Activated T-helper 2 cell treated with anti-CD3 and anti-CD28 coated beads, Interferon-gamma antibody, Interleukin-2, Interleukin-4, amounts not matched to agents 10 μg/mL and 5 μg/mL and 100 μg/mL, durations not matched to agents 14 hours and 24 hours and 36 hours (primary cell): ENCODE results near the gene NKD2. TPM values are rescaled to one million over a fixed set of nuclear protein-coding genes. Genes with fewer than 3 reads are reported as not detected.

Experiments
- DNase-seq: peaks from one replicate; pipeline ENCODE4 v3.0.0; 2021; ENCODE audit warnings: low spot score
- H3K27ac Mint-ChIP-seq: one replicate; pipeline ENCODE4 v1.8.0; 2021; ENCODE audit warnings: mixed read lengths
- H3K27me3 Mint-ChIP-seq: one replicate; pipeline ENCODE4 v1.8.0; 2021; ENCODE audit warnings: low read depth, mixed read lengths
- H3K36me3 Mint-ChIP-seq: one replicate; pipeline ENCODE4 v1.8.0; 2021; ENCODE audit warnings: low read depth, mixed read lengths
- H3K4me1 Mint-ChIP-seq: one replicate; pipeline ENCODE4 v1.8.0; 2021; ENCODE audit warnings: low read depth, mixed read lengths
- H3K4me3 Mint-ChIP-seq: one replicate; pipeline ENCODE4 v1.8.0; 2021; ENCODE audit warnings: low read depth, mild to moderate bottlenecking, moderate library complexity, mixed read lengths
- H3K9me3 Mint-ChIP-seq: one replicate; pipeline ENCODE4 v1.8.0; 2021; ENCODE audit warnings: mixed read lengths
- intact Hi-C: fragments of 100-400 bp; cut with micrococcal nuclease; formaldehyde crosslinking; loops from one replicate; pipeline ENCODE4 v1.15.1; 2023
- total RNA-seq: library from RNA; stranded (reverse); gene quantifications from 2 replicates; pipeline ENCODE4 v1.2.3, GENCODE V29; 2022

Gene NKD2
- total RNA-seq, 1 donor from 2014 or later: 14.4 TPM

GRCh38 chr5:982377-983237 is 26.0 kb upstream of the NKD2 start:
- Mint-ChIP-seq H3K27me3 (peaks cover 7% of the 10 kb centered on the region), H3K27ac (no peak overlapping the region), H3K4me3 (no peak overlapping the region), H3K36me3 (peaks cover 39% of the 10 kb centered on the region), H3K9me3 (peaks cover 18% of the 10 kb centered on the region), H3K4me1 (peaks cover 39% of the 10 kb centered on the region)
- intact Hi-C loops: no loop called here
- no peak for DNase-seq

GRCh38 chr5:983238-983524 is 25.4 kb upstream of the NKD2 start:
- peaks cover 9% of the 10 kb centered on the region for H3K27me3 Mint-ChIP-seq
- peaks cover 18% of the 10 kb centered on the region for H3K9me3 Mint-ChIP-seq
- no peak for DNase-seq
- intact Hi-C loops: no loop called here
- peaks cover 44% of the 10 kb centered on the region for H3K36me3 Mint-ChIP-seq
- peaks cover 39% of the 10 kb centered on the region for H3K4me1 Mint-ChIP-seq
- H3K4me3 Mint-ChIP-seq: no peak overlapping the region
- peak overlapping the region; percentile 9 for H3K27ac Mint-ChIP-seq

- intact Hi-C loops: no loop called here
- H3K27ac Mint-ChIP-seq: peak overlapping the region; percentile 9
- DNase-seq: no peak
- H3K4me3 Mint-ChIP-seq: peak overlapping the region; percentile 13
- peaks cover 9% of the 10 kb centered on the region for H3K27me3 Mint-ChIP-seq
- peaks cover 48% of the 10 kb centered on the region for H3K36me3 Mint-ChIP-seq
- H3K4me1 Mint-ChIP-seq: peaks cover 37% of the 10 kb centered on the region
- peaks cover 18% of the 10 kb centered on the region for H3K9me3 Mint-ChIP-seq
Measured at GRCh38 chr5:983568-983967, 25.0 kb upstream of the NKD2 start.

- Mint-ChIP-seq H3K9me3 (peaks cover 18% of the 10 kb centered on the region), H3K27ac (no peak overlapping the region), H3K4me3 (no peak overlapping the region), H3K27me3 (peaks cover 9% of the 10 kb centered on the region), H3K36me3 (peaks cover 53% of the 10 kb centered on the region), H3K4me1 (peaks cover 28% of the 10 kb centered on the region)
- intact Hi-C loops: no loop called here
- DNase-seq: no peak
Measured at GRCh38 chr5:984774-985173, 23.8 kb upstream of the NKD2 start.

GRCh38 chr5:987761-988160 is 20.8 kb upstream of the NKD2 start:
- Mint-ChIP-seq H3K4me3 (no peak overlapping the region), H3K36me3 (peaks cover 66% of the 10 kb centered on the region), H3K9me3 (peaks cover 18% of the 10 kb centered on the region), H3K4me1 (peaks cover 22% of the 10 kb centered on the region), H3K27ac (no peak overlapping the region), H3K27me3 (peaks cover 13% of the 10 kb centered on the region)
- intact Hi-C loops: no loop called here
- DNase-seq: no peak

- Mint-ChIP-seq H3K27ac (no peak overlapping the region), H3K36me3 (peaks cover 66% of the 10 kb centered on the region), H3K27me3 (peaks cover 13% of the 10 kb centered on the region), H3K4me1 (peaks cover 22% of the 10 kb centered on the region), H3K4me3 (no peak overlapping the region), H3K9me3 (peaks cover 18% of the 10 kb centered on the region)
- DNase-seq: no peak
- intact Hi-C loops: no loop called here
Measured at GRCh38 chr5:988322-988721, 20.3 kb upstream of the NKD2 start.

- no peak overlapping the region for H3K27ac Mint-ChIP-seq
- DNase-seq: no peak
- H3K9me3 Mint-ChIP-seq: peaks cover 9% of the 10 kb centered on the region
- no peak overlapping the region for H3K4me3 Mint-ChIP-seq
- H3K36me3 Mint-ChIP-seq: peaks cover 50% of the 10 kb centered on the region
- peaks cover 9% of the 10 kb centered on the region for H3K27me3 Mint-ChIP-seq
- intact Hi-C loops: no loop called here
- peaks cover 10% of the 10 kb centered on the region for H3K4me1 Mint-ChIP-seq
Measured at GRCh38 chr5:989961-990530, 18.6 kb upstream of the NKD2 start.

- H3K27ac Mint-ChIP-seq: no peak overlapping the region
- H3K27me3 Mint-ChIP-seq: peaks cover 9% of the 10 kb centered on the region
- H3K4me1 Mint-ChIP-seq: peaks cover 23% of the 10 kb centered on the region
- H3K9me3 Mint-ChIP-seq: peaks cover 5% of the 10 kb centered on the region
- no peak for DNase-seq
- peaks cover 37% of the 10 kb centered on the region for H3K36me3 Mint-ChIP-seq
- intact Hi-C loops: no loop called here
- H3K4me3 Mint-ChIP-seq: no peak overlapping the region
Measured at GRCh38 chr5:991472-992267, 16.9 kb upstream of the NKD2 start.

- intact Hi-C loops: no loop called here
- Mint-ChIP-seq H3K9me3 (no peaks in the 10 kb centered on the region), H3K27me3 (peaks cover 6% of the 10 kb centered on the region), H3K36me3 (peaks cover 16% of the 10 kb centered on the region), H3K4me3 (no peak overlapping the region), H3K4me1 (peaks cover 30% of the 10 kb centered on the region), H3K27ac (no peak overlapping the region)
- DNase-seq: no peak
Measured at GRCh38 chr5:994272-994607, 14.4 kb upstream of the NKD2 start.

- Mint-ChIP-seq H3K27ac (no peak overlapping the region), H3K4me3 (no peak overlapping the region), H3K27me3 (peaks cover 5% of the 10 kb centered on the region), H3K9me3 (no peaks in the 10 kb centered on the region), H3K4me1 (peaks cover 29% of the 10 kb centered on the region), H3K36me3 (peaks cover 13% of the 10 kb centered on the region)
- intact Hi-C loops: no loop called here
- DNase-seq: no peak
Measured at GRCh38 chr5:994821-995220, 13.8 kb upstream of the NKD2 start.

GRCh38 chr5:995318-995717 is 13.3 kb upstream of the NKD2 start:
- intact Hi-C loops: no loop called here
- Mint-ChIP-seq H3K4me1 (peaks cover 27% of the 10 kb centered on the region), H3K27ac (no peak overlapping the region), H3K36me3 (peaks cover 8% of the 10 kb centered on the region), H3K9me3 (no peaks in the 10 kb centered on the region), H3K4me3 (peak overlapping the region; percentile 88), H3K27me3 (peaks cover 4% of the 10 kb centered on the region)
- no peak for DNase-seq

GRCh38 chr5:997001-997474 is 11.6 kb upstream of the NKD2 start:
- H3K9me3 Mint-ChIP-seq: no peaks in the 10 kb centered on the region
- H3K27ac Mint-ChIP-seq: peak overlapping the region; percentile 84
- H3K36me3 Mint-ChIP-seq: peaks cover 4% of the 10 kb centered on the region
- peaks cover 25% of the 10 kb centered on the region for H3K4me1 Mint-ChIP-seq
- intact Hi-C loops: no loop called here
- H3K4me3 Mint-ChIP-seq: peak overlapping the region; percentile 88
- peaks cover 2% of the 10 kb centered on the region for H3K27me3 Mint-ChIP-seq
- peak; percentile 59 for DNase-seq

GRCh38 chr5:997711-998110 is 10.9 kb upstream of the NKD2 start:
- H3K9me3 Mint-ChIP-seq: no peaks in the 10 kb centered on the region
- H3K27me3 Mint-ChIP-seq: peaks cover 2% of the 10 kb centered on the region
- no peaks in the 10 kb centered on the region for H3K36me3 Mint-ChIP-seq
- H3K27ac Mint-ChIP-seq: no peak overlapping the region
- DNase-seq: no peak
- H3K4me1 Mint-ChIP-seq: peaks cover 29% of the 10 kb centered on the region
- H3K4me3 Mint-ChIP-seq: peak overlapping the region; percentile 88
- intact Hi-C loops: no loop called here
